ENCODE measurements around the gene CFHR4. TPM values are rescaled to one million over a fixed set of nuclear protein-coding genes. Genes with fewer than 3 reads are reported as not detected.
"Not testable (repeated sequence)": the region's sequence is repeated elsewhere in the genome, so short reads cannot be mapped to it uniquely, and the experiment has no call there.

CFHR4 gene
- total RNA-seq, 1 donor from 2014 or later: not detected

- not testable (repeated sequence) for DNase-seq
Measured at GRCh38 chr1:196943568-196943967, 55.7 kb downstream of the CFHR4 start, which contains the start of gene CFHR2. CFHR2 (plus strand) TSS chr1:196943738; CDS start chr1:196943881, 143 bp downstream.

- no peak for DNase-seq
Measured at GRCh38 chr1:196951711-196952394, 64.0 kb downstream of the CFHR4 start.

GRCh38 chr1:196954778-196955177 is 66.9 kb downstream of the CFHR4 start:
- DNase-seq: no peak

- DNase-seq: no peak
Measured at GRCh38 chr1:196955926-196956325, 68.1 kb downstream of the CFHR4 start.

- DNase-seq: no peak
Measured at GRCh38 chr1:196960854-196961253, 73.0 kb downstream of the CFHR4 start.

Other genes with a start within 250 kb of the CFHR4 start
- gene CFH, start 236.0 kb upstream of the CFHR4 start, total RNA-seq: 56.6 and 74.4 TPM in 2 replicates
- not detected in 2 replicates for gene CFHR3, start 113.2 kb upstream of the CFHR4 start, total RNA-seq
- gene CFHR1, start 68.3 kb upstream of the CFHR4 start, total RNA-seq: not detected in 2 replicates
- not detected in 2 replicates for gene CFHR2, start 55.7 kb downstream of the CFHR4 start, total RNA-seq
- gene CFHR5, start 89.5 kb downstream of the CFHR4 start, total RNA-seq: not detected in 2 replicates
- gene F13B, start 179.2 kb downstream of the CFHR4 start, total RNA-seq: not detected in 2 replicates